CD14-positive monocyte (primary cell): ENCODE data around the gene FLCN. TPM values are rescaled to one million over a fixed set of nuclear protein-coding genes. Genes with fewer than 3 reads are reported as not detected.

Experiments
- DNase-seq, 3 donors: peaks; one replicate each; pipeline ENCODE4 v3.0.0-alpha.2; 2011 to 2022
- H2AFZ ChIP-seq: 2 replicates; pipeline ENCODE4 v1.6.0; 2012; ENCODE audit warnings: mild to moderate bottlenecking, low read depth, low read length, inconsistent platforms; ENCODE audit not compliant: insufficient read depth, poor library complexity, severe bottlenecking
- H3K27ac ChIP-seq, 2 donors: 1 replicate in 1 of 2; 2 replicates in 1 of 2; pipeline ENCODE4 v1.5.1; 2012 to 2013; ENCODE audit warnings: low read length in 2 of 2, control low read depth in 1 of 2, inconsistent platforms in 1 of 2, low read depth in 1 of 2, mild to moderate bottlenecking in 1 of 2
- H3K27me3 ChIP-seq, 2 donors: one replicate each; pipeline versions ENCODE4 v1.6.0 to v1.6.1; 2011 to 2013; ENCODE audit warnings: low read length in 2 of 2; ENCODE audit not compliant: control insufficient read depth in 2 of 2, insufficient read depth in 2 of 2
- H3K36me3 ChIP-seq, 2 donors: replicated peaks in 1 of 2; 1 replicate in 1 of 2; 2 replicates in 1 of 2; pipeline versions ENCODE4 v1.5.1 to v1.6.1; 2012 to 2013; ENCODE audit warnings: low read length in 2 of 2, control low read depth in 1 of 2, inconsistent platforms in 1 of 2, mild to moderate bottlenecking in 1 of 2; ENCODE audit not compliant: insufficient read depth in 2 of 2, control insufficient read depth in 1 of 2
- H3K4me1 ChIP-seq, 2 donors: 1 replicate in 1 of 2; 2 replicates in 1 of 2; pipeline versions ENCODE4 v1.5.1 to v1.6.1; 2012 to 2013; ENCODE audit warnings: low read length in 2 of 2, control low read depth in 1 of 2, inconsistent platforms in 1 of 2, mild to moderate bottlenecking in 1 of 2, moderate library complexity in 1 of 2; ENCODE audit not compliant: insufficient read depth in 2 of 2, control insufficient read depth in 1 of 2
- H3K4me2 ChIP-seq: replicated peaks from 2 replicates; pipeline ENCODE3; 2012; ENCODE audit warnings: low read length, moderate library complexity, mild to moderate bottlenecking; ENCODE audit not compliant: poor library complexity, severe bottlenecking; ENCODE audit errors: extremely low read depth
- H3K4me3 ChIP-seq, 3 experiments: fragments of 200-600 bp in 1 of 3; sonication (generic) in 1 of 3; replicated peaks in 1 of 3; 1 replicate in 2 of 3; 2 replicates in 1 of 3; pipeline ENCODE4 v1.5.1; 2011 to 2013; ENCODE audit warnings: low read length in 3 of 3, mild to moderate bottlenecking in 3 of 3, control low read depth in 2 of 3, low read depth in 2 of 3, inconsistent platforms in 1 of 3, moderate library complexity in 1 of 3
- H3K79me2 ChIP-seq: 2 replicates; pipeline ENCODE4 v1.6.0; 2012; ENCODE audit warnings: mild to moderate bottlenecking, control low read depth, inconsistent platforms, low read length, moderate library complexity; ENCODE audit not compliant: insufficient read depth
- H3K9ac ChIP-seq: 2 replicates; pipeline ENCODE4 v1.6.0; 2017; ENCODE audit warnings: low read length, mild to moderate bottlenecking; ENCODE audit not compliant: insufficient read depth, poor library complexity, severe bottlenecking
- H3K9me3 ChIP-seq, 2 donors: replicated peaks in 1 of 2; 1 replicate in 1 of 2; 2 replicates in 1 of 2; pipeline versions ENCODE4 v1.5.1 to v1.6.1; 2012 to 2013; ENCODE audit warnings: low read length in 2 of 2, control low read depth in 1 of 2; ENCODE audit not compliant: control insufficient read depth in 1 of 2, insufficient read depth in 1 of 2
- H4K20me1 ChIP-seq: 2 replicates; pipeline ENCODE4 v1.6.0; 2012; ENCODE audit warnings: mild to moderate bottlenecking, low read length, control low read depth, moderate library complexity; ENCODE audit not compliant: insufficient read depth
- H3K27ac Mint-ChIP-seq, 7 donors: one replicate each; pipeline ENCODE4 v1.8.0; 2020; ENCODE audit warnings: mild to moderate bottlenecking in 7 of 7, mixed read lengths in 7 of 7, moderate library complexity in 6 of 7, inconsistent platforms in 2 of 7
- H3K27me3 Mint-ChIP-seq, 3 donors: one replicate each; pipeline ENCODE4 v1.8.0; 2021 to 2022; ENCODE audit warnings: low read depth in 3 of 3, mild to moderate bottlenecking in 3 of 3, mixed read lengths in 3 of 3, moderate library complexity in 3 of 3, inconsistent platforms in 1 of 3
- H3K36me3 Mint-ChIP-seq, 2 donors: one replicate each; pipeline ENCODE4 v1.8.0; 2020; ENCODE audit warnings: mixed read lengths in 2 of 2, inconsistent platforms in 1 of 2, mild to moderate bottlenecking in 1 of 2
- H3K4me1 Mint-ChIP-seq: one replicate; pipeline ENCODE4 v1.8.0; 2020; ENCODE audit warnings: mild to moderate bottlenecking, mixed read lengths
- H3K4me3 Mint-ChIP-seq, 2 donors: one replicate each; pipeline ENCODE4 v1.8.0; 2020; ENCODE audit warnings: mild to moderate bottlenecking in 2 of 2, mixed read lengths in 2 of 2, moderate library complexity in 1 of 2
- H3K9me3 Mint-ChIP-seq, 7 donors: one replicate each; pipeline ENCODE4 v1.8.0; 2020 to 2022; ENCODE audit warnings: mixed read lengths in 7 of 7, mild to moderate bottlenecking in 6 of 7, moderate library complexity in 6 of 7, inconsistent platforms in 2 of 7
- WGBS: methylation state at CpG from one replicate; pipeline ENCODE4 v1.1.5; 2013; ENCODE audit warnings: missing lambda C conversion rate; ENCODE audit not compliant: insufficient coverage; 5-methylcytosine and 5-hydroxymethylcytosine counted together
- intact Hi-C, 2 donors: fragments of 100-400 bp; cut with micrococcal nuclease; formaldehyde crosslinking; loops; one replicate each; pipeline versions ENCODE4 v1.15.0 to v1.15.1; 2023
- polyA plus RNA-seq, 3 donors: library from polyadenylated mRNA; depleted of rRNA in 1 of 3; unstranded in 2 of 3; stranded (reverse) in 1 of 3; fragments of 300-500 nt in 2 of 3; fragments of >200 nt in 1 of 3; fragmentation: Illumina TruSeq in 2 of 3; gene quantifications; 1 replicate in 2 of 3; 2 replicates in 1 of 3; pipeline ENCODE4 v1.2.3, GENCODE V29; 2012 to 2021
- TF ChIP-seq, protein P1 (sequence below): fragments of 200-600 bp; IDR thresholded peaks from one replicate; pipeline ENCODE4 v1.8.0; 2022; ENCODE audit warnings: antibody characterized with exemption, mild to moderate bottlenecking

The FLCN gene
- polyA plus RNA-seq, 3 donors = 5.8 to 46.9 (median 8.0) TPM

DNA sequence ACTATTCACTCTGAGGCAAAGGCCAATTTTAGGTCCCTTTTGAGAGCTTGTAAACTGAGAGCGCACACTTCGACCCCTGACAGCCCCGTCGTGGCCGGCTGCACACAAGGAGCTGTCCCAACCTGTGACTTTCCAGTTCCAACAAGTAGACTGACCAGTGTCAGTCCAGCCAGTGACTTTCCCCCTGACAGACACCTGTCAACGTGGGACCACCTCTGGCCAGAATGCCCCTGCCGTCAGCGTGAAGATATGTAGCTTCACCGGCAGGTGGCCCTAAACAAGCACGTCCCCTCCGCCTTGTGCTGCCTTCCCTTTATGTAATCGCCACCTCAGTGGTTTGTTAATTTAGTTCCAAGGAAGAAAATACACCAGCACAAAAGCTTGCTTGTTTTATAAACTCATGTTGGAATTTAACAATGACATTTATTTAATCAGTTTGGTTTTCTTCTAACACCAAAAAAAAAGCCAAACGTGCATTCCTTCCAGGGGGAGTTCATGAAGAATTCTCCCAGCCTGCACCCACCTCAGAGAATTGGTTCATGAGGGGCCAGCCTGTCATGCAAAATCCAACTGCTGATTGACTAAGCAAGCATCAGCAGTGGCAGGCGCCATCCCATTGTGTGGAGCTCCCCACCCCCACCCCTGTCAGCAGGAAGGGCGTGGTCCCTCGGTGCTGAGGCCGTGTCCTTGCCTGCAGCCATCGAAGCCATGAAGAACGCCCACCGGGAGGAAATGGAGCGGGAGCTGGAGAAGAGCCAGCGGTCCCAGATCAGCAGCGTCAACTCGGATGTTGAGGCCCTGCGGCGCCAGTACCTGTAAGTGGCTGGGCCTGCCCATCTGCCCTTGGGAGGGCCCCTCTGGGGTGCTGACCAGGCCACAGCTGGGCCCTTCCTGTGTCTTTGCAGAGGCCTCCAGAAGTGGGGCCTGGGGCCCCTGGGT is 64.7 kb downstream of the FLCN start:
- peaks cover 26% of the 10 kb centered on the region for H3K4me1 Mint-ChIP-seq
- Histone ChIP-seq H3K36me3 (peaks cover 45 to 94% of the 10 kb centered on the region in 2 donors), H3K27ac (no peak overlapping the region), H3K4me1 (peaks cover 10 to 17% of the 10 kb centered on the region in 2 donors), H3K4me3 (no peak overlapping the region), H3K4me2 (no peak overlapping the region), H3K27me3 (no peaks in the 10 kb centered on the region), H3K79me2 (no peaks in the 10 kb centered on the region), H3K9me3 (no peaks in the 10 kb centered on the region), H2AFZ (no peak overlapping the region), H4K20me1 (no peaks in the 10 kb centered on the region), H3K9ac (no peak overlapping the region)
- H3K27ac Mint-ChIP-seq = peak overlapping the region in 1 of 7 donors; percentile 73
- peaks cover 59 to 88% of the 10 kb centered on the region in 2 donors for H3K36me3 Mint-ChIP-seq
- 76% methylated on average over 25 of the region's 26 CpGs for WGBS
- no peak overlapping the region for H3K4me3 Mint-ChIP-seq
- peaks cover 0 to 4% (median 0%) of the 10 kb centered on the region in 3 donors for H3K27me3 Mint-ChIP-seq
- DNase-seq = no peak
- intact Hi-C loops = no loop called here
- TF ChIP-seq, protein P1, sequence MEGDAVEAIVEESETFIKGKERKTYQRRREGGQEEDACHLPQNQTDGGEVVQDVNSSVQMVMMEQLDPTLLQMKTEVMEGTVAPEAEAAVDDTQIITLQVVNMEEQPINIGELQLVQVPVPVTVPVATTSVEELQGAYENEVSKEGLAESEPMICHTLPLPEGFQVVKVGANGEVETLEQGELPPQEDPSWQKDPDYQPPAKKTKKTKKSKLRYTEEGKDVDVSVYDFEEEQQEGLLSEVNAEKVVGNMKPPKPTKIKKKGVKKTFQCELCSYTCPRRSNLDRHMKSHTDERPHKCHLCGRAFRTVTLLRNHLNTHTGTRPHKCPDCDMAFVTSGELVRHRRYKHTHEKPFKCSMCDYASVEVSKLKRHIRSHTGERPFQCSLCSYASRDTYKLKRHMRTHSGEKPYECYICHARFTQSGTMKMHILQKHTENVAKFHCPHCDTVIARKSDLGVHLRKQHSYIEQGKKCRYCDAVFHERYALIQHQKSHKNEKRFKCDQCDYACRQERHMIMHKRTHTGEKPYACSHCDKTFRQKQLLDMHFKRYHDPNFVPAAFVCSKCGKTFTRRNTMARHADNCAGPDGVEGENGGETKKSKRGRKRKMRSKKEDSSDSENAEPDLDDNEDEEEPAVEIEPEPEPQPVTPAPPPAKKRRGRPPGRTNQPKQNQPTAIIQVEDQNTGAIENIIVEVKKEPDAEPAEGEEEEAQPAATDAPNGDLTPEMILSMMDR = no peak
- no peaks in the 10 kb centered on the region for H3K9me3 Mint-ChIP-seq

DNA sequence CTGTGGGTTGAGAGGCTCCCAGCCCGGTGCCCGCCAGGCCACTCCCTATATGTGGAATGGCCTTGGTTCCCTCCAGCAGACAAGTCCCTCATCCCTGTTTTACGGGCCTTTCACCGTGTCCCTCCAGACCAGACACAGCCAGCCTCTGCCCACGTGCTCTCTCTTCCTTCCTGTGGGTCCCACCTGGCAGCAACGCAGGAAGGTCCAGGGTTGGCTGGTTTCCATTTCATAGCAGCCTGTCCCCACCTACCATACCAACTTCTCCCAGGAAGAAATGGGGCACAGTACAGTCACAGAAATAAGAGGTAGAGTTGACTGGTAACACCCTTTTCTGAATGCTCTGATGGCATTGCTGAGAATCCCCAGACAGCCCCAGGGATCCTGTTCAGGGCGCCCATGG is 65.8 kb downstream of the FLCN start:
- Histone ChIP-seq H3K9ac (no peak overlapping the region), H3K79me2 (no peaks in the 10 kb centered on the region), H3K27ac (no peak overlapping the region), H3K4me2 (no peak overlapping the region), H2AFZ (no peak overlapping the region), H3K4me1 (peaks cover 9 to 14% of the 10 kb centered on the region in 2 donors), H3K27me3 (no peaks in the 10 kb centered on the region), H3K4me3 (no peak overlapping the region), H4K20me1 (no peaks in the 10 kb centered on the region), H3K36me3 (peaks cover 47 to 94% of the 10 kb centered on the region in 2 donors), H3K9me3 (no peaks in the 10 kb centered on the region)
- no peaks in the 10 kb centered on the region for H3K9me3 Mint-ChIP-seq
- no peak for DNase-seq
- 84% methylated on average over 5 of the region's 7 CpGs for WGBS
- H3K36me3 Mint-ChIP-seq = peaks cover 60 to 85% of the 10 kb centered on the region in 2 donors
- H3K4me1 Mint-ChIP-seq = peaks cover 23% of the 10 kb centered on the region
- no peak overlapping the region for H3K4me3 Mint-ChIP-seq
- peaks cover 0 to 4% (median 2%) of the 10 kb centered on the region in 3 donors for H3K27me3 Mint-ChIP-seq
- intact Hi-C loops = no loop called here
- peak overlapping the region in 1 of 7 donors; percentile 50 for H3K27ac Mint-ChIP-seq
- TF ChIP-seq, protein P1 = no peak
